CD4-positive, alpha-beta T cell treated with Interleukin-4 for 4 hours (primary cell): ENCODE results near the gene IGFL2.
"Not testable (repeated sequence)": the region's sequence is repeated elsewhere in the genome, so short reads cannot be mapped to it uniquely, and the experiment has no call there.

Experiments
- DNase-seq: peaks from one replicate; pipeline ENCODE4 v3.0.0-alpha.2; 2020

Gene IGFL2

DNA sequence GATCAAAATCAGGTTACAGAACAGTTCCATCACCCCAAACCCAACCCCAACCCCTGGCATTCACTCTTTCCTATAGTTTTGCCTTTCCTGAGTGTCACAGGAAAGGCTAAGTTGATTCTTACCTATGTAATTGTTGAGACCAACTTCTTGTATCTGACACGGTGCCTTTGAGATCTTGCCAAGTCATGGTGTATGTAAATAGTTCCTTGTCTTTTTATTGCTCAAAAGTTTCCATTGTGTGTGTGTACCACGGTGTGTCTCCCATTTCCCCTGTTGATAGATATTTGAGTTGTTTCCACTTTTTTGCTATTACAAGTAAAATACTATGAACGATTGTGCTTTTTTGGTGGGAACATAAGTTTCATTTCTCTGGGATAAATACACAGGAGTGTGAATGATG lies 3.3 kb upstream of the IGFL2 start:
- DNase-seq, result no peak

DNA sequence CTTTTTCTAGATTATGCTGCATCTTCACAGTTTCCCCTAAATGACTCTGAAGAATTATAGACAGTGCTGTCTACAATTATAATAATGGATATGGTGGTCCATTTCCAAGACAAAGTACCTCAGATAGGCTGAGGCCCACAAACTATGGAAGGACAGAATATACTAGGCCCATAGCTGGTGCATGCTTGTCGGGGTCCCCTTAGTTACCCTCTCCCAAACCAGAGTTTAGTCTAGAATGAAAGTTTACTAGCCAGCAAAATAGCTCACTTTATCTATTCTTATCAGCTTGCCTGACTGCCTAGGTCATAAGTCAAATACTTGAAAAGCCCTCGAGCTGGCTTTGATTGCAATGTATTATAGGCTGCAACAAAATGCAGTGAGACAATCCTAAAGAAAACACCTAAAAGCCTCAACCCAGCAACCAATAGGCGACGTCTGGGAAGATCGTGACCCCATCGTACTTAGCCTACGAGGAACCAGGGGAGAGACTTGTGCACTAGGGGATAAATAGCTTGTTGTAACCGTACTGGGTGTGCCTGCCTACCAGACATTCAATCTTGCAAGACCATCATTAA lies 785 bp upstream of the IGFL2 start:
- no peak for DNase-seq

- DNase-seq, result no peak
Observed at GRCh38 chr19:46150606-46151005, 2.6 kb downstream of the IGFL2 start.

DNA sequence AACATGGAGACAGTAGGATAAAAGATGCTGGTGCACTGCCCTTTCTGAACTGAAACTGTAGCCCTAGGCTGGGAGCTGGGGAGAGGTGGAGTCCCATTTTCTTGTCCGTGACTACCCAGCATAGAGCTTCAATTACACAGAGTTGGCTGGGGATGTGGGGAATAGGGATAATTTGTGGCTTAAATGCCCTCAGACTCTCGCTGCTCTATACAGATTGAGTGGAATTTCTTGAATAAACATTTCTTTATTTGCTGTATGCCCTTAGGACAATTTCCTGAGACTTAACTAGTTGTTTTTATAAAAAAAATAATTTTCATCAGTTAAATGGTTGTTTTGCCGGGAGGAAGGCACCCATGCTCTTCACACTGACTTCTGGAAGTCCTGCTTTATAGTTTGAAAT lies 7.2 kb downstream of the IGFL2 start:
- no peak for DNase-seq

DNA sequence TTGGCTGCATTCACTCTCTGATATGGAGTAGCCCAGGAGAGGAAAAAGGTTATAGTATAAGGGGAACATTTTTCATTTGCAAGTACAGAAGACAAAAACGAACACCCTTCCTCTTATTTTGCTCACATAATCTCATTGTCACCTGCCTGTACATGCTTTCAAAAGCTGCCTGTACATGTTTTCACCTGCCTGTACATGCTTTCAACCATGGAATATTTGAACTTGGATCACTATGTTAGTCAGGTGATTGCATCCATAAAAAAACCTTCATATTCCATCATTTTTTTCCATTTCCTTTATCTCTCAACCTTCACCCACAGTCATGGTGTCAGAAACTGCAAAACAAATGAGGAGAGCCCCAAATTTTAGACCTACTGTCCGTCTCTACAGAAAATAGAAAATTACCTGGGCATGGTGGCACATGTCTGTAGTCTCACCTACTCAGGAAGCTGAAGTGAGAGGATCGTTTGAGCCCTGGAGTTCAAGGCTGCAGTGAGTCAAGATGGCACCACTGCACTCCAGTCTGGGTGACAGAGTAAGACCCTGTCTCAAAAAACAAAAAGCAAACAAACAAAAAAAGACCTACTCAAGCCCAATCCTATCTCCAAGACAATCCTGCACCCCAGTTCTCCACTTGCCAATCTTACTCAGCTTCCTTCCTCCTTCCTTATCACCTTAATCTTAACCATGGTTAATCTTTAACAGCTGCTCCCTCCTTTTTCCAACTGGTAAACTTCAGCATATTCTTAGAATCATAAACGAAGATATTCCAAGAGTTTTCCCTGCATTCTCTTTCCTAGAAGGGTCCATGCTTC lies 11.6 kb downstream of the IGFL2 start:
- no peak for DNase-seq

- DNase-seq, result no peak
Observed at GRCh38 chr19:46160233-46160775, 12.3 kb downstream of the IGFL2 start.

DNA sequence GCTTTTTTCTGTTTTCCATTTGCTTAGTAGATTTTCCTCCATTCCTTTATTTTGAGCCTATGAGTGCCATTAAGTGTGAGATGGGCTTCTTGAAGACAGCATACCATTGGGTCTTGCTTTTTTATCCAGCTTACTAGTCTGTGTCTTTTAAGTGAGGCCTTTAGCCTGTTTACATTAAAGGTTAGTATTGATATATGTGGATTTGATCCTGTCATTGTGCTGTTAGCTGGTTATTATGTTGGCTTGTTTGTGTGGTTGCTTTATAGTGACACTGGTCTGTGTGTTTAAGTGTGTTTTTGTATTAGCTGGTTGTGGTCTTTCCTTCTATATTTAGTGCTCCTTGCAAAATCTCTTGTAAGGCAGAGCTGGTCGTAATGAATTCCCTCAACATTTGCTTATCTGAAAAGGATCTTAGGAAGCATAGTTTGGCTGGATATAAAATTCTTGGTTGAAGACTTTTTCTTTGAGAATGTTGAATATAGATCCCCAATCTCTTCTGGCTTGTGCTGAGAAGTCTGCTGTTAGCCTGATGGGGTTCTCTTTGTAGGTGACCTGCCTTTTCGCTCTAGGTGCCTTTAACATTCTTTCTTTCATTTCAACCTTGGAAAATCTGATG lies 13.7 kb downstream of the IGFL2 start:
- DNase-seq, result not testable (repeated sequence)

DNA sequence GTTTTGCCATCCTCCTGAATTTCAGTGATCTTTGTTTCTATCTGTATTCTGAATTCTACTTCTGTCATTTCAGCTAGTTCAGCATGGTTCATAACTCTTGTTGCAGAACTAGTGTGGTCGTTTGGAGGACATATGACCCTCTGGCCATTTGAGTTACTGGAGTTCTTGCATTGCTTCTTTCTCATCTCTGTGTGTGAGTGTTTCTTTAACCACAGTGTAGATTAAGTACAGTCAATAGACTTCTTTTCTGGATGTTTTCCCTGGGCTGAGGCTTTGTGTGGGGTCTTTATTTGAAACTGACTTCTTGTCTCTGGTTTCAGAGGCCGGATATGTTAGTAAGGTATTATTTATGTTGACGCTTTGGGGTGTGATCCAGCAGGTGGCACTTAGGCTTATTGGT lies 14.7 kb downstream of the IGFL2 start:
- DNase-seq, result no peak

DNA sequence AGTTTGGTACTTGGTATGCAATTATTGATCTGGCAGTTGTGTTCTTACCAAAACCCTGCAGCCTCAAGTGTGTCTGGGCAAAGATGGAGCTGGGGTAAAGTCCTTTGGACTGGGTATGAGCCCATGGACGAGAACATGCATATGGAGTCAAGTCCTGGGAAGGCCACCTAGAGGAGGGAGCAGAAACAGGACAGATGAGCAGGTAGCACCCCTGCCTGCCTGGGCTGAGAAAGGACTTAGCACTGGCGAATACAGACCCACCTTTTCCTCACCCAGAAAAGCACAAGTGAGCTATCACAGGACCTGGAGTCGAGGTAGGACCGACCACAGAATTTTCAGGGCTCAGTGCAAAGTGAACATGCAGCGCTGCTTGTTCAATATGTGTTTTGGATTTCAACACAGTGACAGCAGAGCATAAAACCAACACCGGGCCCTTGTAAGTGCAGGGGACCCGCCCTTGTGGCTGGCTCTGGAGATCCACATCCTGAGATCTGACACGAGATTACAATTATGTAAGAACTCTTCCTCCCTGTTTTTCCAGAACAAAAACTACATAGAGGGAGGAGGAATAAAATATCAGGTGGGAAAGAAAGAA lies 25.9 kb downstream of the IGFL2 start:
- no peak for DNase-seq

GRCh38 chr19:46176116-46176860 lies 28.2 kb downstream of the IGFL2 start:
- no peak for DNase-seq

DNA sequence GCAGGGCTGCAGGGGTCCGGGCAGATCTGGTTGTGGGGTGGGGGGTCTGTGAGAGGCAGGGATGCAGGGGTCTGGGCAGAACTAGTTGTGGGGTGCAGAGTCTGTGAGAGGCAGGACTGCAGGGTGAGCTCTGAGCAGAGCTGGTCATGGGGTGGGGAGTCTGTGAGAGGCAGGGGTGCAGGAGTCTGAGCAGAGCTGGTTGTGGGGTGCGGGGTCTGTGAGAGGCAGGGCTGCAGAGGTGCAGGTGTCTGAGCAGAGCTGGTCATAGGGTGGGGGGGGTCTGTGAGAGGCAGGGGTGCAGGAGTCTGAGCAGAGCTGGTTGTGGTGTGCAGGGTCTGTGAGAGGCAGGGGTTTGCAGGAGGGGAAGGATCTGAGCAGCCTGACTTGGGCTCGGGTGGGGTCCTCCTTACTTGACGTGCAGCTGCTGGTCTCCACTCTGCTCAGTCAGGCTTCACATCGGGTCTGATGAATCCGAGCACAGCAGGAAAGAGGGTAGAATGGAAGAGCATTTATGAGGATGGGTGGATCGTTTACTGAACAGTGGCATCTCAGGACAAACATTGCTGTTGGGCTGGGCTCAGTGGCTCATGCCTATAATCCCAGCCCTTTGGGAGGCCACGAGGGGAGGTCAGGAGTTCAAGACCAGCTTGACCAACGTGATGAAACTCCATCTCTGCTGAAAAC lies 31.2 kb downstream of the IGFL2 start:
- no peak for DNase-seq

DNA sequence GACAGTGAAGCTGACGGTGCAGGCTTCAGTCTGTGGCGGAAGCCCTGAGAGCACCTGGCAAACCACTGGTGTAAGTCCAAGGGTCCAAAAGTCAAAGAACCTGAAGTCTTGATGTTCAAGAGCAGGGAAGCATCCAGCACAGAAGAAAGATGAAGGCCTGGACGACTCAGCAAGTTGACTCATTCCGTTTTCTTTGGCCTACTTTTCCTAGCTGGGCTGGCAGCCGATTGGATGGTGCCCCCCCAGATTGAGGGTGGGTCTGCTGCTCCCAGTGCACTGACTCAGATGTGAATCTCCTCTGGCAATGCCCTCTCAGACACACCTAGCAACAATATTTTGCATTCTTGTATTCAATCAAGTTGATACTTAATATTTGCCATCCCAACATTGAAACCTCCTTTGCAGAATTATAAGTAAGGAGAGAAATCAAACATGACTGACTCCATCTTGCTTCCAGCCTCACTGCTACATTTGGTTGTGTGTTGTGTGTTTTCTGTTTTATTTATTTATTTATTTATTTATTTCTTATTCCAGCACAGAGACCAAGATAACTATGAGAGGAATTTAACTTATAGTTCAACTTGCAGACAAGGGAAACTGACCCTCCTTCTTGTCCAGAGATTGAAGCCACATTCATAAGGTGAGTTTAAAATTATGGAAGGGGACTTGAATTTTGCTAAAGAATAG lies 32.8 kb downstream of the IGFL2 start:
- DNase-seq, result no peak

- DNase-seq, result no peak
Observed at GRCh38 chr19:46181388-46181779, 33.3 kb downstream of the IGFL2 start.

DNA sequence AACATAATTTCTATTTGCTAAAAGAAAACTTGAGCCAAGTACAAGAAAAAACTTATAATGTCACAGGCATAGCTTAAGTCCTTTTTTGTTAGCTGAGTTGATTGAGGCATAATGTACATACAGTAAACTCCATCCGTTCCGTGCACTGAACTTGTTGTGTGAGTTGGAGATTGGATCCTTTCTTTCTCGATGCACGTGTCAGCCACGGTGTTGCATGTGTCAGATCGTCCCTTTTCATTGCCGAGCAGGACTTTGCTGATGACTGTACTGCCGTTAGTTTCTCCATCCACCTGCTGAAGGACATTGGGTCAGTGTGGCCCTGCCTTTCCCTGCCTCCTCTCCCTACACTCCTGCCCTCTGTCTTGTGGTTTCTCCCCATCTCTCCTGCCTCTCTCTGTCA lies 34.4 kb downstream of the IGFL2 start:
- DNase-seq, result no peak

GRCh38 chr19:46184775-46185710 lies 37.0 kb downstream of the IGFL2 start:
- not testable (repeated sequence) for DNase-seq

DNA sequence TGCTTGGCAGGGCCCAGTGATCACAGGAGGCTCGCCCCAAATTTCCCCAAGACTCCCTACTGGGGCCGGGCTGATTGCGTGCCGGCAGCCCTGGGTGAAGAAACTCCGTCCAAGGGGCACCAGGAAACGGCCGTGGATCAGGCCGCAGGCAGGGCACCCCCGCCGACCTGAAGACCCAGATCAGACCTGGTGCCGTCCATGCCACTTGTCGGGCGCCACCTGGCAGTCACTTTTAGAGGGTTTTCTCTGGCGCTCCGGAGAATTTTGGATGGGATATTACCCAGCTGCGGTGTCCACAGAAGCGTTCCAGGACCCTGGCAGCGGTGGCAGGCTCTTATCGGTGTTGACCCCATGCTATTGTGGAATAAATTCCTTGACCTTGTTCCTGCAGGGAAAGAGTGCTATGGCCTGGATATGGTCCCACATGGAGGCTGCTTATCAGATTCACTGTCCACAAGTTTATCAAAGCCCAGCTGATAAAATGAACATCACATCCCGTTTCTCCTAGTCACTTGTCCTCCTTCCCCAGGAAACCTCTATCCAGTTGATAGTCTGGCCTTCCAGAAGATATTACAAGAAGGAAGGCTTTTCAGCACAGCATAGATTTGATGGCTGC lies 38.2 kb downstream of the IGFL2 start:
- DNase-seq, result no peak

DNA sequence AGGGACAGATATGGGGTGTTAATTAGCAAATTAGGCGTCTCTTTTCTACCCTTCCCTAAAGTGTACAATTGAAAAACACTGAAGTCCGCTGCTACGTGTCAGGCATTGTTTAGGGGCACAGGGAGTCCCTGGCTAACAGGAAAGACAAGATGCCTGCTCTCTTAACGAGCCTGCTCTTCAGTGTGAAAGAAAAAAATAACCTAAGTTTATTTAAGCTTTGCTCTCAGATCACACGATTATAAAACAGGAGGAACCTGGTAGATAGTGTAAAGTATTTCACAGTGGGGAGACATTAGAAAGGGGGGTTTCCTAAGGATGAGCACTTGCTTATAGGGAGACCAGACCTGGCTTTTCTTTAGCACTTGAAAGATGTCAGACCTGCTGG lies 38.7 kb downstream of the IGFL2 start:
- no peak for DNase-seq

DNA sequence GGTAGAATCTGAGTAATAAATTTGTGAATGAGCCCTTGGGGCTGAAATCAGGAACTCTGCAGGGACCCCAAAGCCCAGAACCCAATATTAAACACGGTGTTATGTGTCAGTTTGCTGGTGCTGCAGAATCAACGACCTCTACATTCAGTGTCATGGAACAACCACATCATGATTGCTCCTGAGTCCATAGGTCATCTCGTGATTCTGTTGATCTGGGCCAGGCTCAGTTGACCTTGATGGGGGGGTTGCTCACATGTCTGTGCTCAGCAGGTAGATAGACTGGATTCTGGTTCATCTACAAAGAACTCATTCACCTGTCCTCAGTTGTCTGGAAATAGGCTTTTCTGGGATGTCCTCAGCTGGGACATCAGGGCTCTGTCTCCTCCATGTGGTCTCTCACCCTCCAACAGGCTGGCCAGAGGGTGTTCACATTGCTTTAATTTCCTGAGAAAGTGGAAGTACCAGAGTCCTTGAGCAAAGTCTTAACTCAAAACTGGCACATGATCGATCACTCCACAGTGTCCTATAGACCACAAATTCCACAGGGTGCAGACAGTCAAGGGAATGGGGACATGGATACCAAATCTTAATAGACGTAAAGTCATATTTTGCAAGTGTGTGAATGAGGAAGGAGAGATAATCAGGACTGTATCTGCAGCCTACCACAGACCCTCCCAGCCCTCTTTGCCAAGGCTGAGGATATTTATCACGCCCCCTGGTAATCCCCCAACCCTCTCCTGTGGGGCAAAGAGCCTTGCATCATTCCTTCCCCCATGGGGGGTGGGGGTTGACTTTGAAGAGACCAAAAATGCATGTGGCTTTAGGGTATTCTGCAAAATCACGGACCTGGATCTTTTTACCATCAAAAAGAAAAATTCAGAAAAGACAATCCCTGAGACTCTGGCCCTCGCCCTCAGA lies 42.2 kb downstream of the IGFL2 start:
- no peak for DNase-seq

DNA sequence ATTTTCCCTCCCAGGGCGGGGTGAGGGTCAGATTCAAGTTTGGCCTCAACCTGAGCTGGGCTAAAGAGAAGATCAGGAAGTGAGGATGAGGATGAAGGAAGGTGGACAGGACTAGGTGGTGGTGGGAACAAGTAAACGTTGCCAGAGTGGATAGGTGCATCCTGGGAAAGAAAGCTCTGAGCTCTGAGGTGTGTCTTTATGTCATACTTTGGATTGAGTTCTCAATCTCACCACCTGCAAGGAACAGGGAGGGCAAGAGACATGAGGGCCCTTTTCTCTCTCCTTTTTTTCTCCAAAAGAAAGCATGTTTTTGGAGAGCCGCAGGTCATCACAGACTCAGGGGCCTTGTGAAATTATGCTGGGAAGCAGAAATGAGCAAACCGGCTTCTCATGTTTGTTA lies 43.3 kb downstream of the IGFL2 start:
- no peak for DNase-seq
